DOHH2 (cell line): Measurements from ENCODE around the gene SCUBE1.

Experiments used
- CTCF ChIP-seq: fragments of 200-600 bp; sonication (generic); IDR thresholded peaks from one replicate; pipeline ENCODE4 v1.5.1; 2014; ENCODE audit warnings: antibody characterized with exemption, mild to moderate bottlenecking, low read depth, low read length; ENCODE audit not compliant: poor library complexity, severe bottlenecking
- EZH2phosphoT487 ChIP-seq: fragments of 200-600 bp; sonication (generic); IDR thresholded peaks from 2 replicates; pipeline ENCODE4 v1.6.1; 2017; ENCODE audit warnings: borderline replicate concordance, mild to moderate bottlenecking, antibody characterized with exemption, low read length, moderate library complexity, mixed read lengths

GRCh38 chr22:43162412-43163150 lies 180.6 kb downstream of the SCUBE1 start:
- TF ChIP-seq EZH2phosphoT487 (no peak), CTCF (no peak)
